HG03135 (cell line): ENCODE measurements around the gene NMRK1.

Source experiments
- ATAC-seq: cut with Tn5 transposase; IDR thresholded peaks from one replicate; pipeline ENCODE4 v1.9.1; 2021; ENCODE audit warnings: mild to moderate bottlenecking, moderate library complexity; ENCODE audit not compliant: unreplicated experiment

Gene NMRK1

GRCh38 chr9:75102177-75102790 is 14.3 kb upstream of the NMRK1 start:
- ATAC-seq = no peak

- no peak for ATAC-seq
These were observed 13.1 kb upstream of the NMRK1 start for GRCh38 chr9:75101004-75101588.

GRCh38 chr9:75096796-75097195 is 8.8 kb upstream of the NMRK1 start:
- no peak for ATAC-seq

GRCh38 chr9:75092766-75093165 is 4.8 kb upstream of the NMRK1 start:
- ATAC-seq = no peak

- ATAC-seq = no peak
These were observed 2.6 kb upstream of the NMRK1 start for GRCh38 chr9:75090579-75090978.

GRCh38 chr9:75089373-75089766 is 1.4 kb upstream of the NMRK1 start:
- ATAC-seq = no peak

- peak; percentile 39 for ATAC-seq
These were observed 854 bp upstream of the NMRK1 start for GRCh38 chr9:75088646-75089372.

GRCh38 chr9:75087289-75087823 is 599 bp downstream of the NMRK1 start:
- ATAC-seq = no peak

- no peak for ATAC-seq
These were observed 1.2 kb downstream of the NMRK1 start for GRCh38 chr9:75086541-75087288.

GRCh38 chr9:75085640-75086039 is 2.3 kb downstream of the NMRK1 start:
- ATAC-seq = no peak

- ATAC-seq = no peak
These were observed 3.8 kb downstream of the NMRK1 start for GRCh38 chr9:75084081-75084672.

- no peak for ATAC-seq
These were observed 4.6 kb downstream of the NMRK1 start for GRCh38 chr9:75083188-75083970.

- no peak for ATAC-seq
These were observed 6.3 kb downstream of the NMRK1 start for GRCh38 chr9:75081632-75082031.

- no peak for ATAC-seq
These were observed 15.1 kb downstream of the NMRK1 start for GRCh38 chr9:75072895-75073294.

GRCh38 chr9:75071530-75072122 is 16.3 kb downstream of the NMRK1 start:
- no peak for ATAC-seq

- ATAC-seq = no peak
These were observed 18.8 kb downstream of the NMRK1 start for GRCh38 chr9:75069171-75069570.

GRCh38 chr9:75067894-75068293 is 20.1 kb downstream of the NMRK1 start:
- ATAC-seq = no peak

- no peak for ATAC-seq
These were observed 22.4 kb downstream of the NMRK1 start for GRCh38 chr9:75065510-75065909.

- ATAC-seq = no peak
These were observed 23.5 kb downstream of the NMRK1 start for GRCh38 chr9:75064307-75065025.
